IMR-90 (cell line): Measurements from ENCODE around the gene STX16. TPM values are rescaled to one million over a fixed set of nuclear protein-coding genes. Genes with fewer than 3 reads are reported as not detected.

Experiments
- ATAC-seq: fragments of 200-7000 bp; cut with Tn5 transposase; 2 replicates; pipeline ENCODE4 v1.9.1; 2020; ENCODE audit warnings: low read depth, mild to moderate bottlenecking, moderate library complexity
- BruUV-seq: library from RNA; stranded (reverse); fragments of 400-500 nt; replicated peaks from 2 replicates; lab custom pipeline; 2021; lab: Mats Ljungman, UMichigan
- CTCF ChIA-PET: fragments of 300-600 bp; formaldehyde crosslinking; extraction: SDS; loops from one replicate; lab custom pipeline; 2021; ENCODE audit warnings: antibody characterized with exemption; lab: Yijun Ruan, JAX
- POLR2A ChIA-PET: fragments of 300-600 bp; sonication (Branson Sonifier 250); formaldehyde crosslinking; loops from one replicate; lab custom pipeline; 2022; ENCODE audit warnings: antibody characterized with exemption; ENCODE audit not compliant: unreplicated experiment; lab: Charles Lee
- DNase-seq: peaks from one replicate; pipeline ENCODE4 v3.0.0; 2013
- H2AFZ ChIP-seq: replicated peaks from 2 replicates; pipeline ENCODE3; 2013; ENCODE audit warnings: low read length, mild to moderate bottlenecking; ENCODE audit not compliant: poor library complexity
- H2AK5ac ChIP-seq: 2 replicates; pipeline ENCODE4 v1.6.1; 2013; ENCODE audit warnings: low read depth, low read length, inconsistent platforms
- H2AK9ac ChIP-seq: replicated peaks from 2 replicates; pipeline ENCODE3; 2013; ENCODE audit warnings: mild to moderate bottlenecking, low read depth, low read length, moderate library complexity; ENCODE audit not compliant: poor library complexity
- H2BK120ac ChIP-seq: 2 replicates; pipeline ENCODE4 v1.6.1; 2013; ENCODE audit warnings: low read depth, low read length, inconsistent platforms
- H2BK15ac ChIP-seq: 3 replicates; pipeline ENCODE4 v1.6.1; 2013; ENCODE audit warnings: low read depth, low read length, inconsistent platforms
- H2BK20ac ChIP-seq: 2 replicates; pipeline ENCODE4 v1.6.1; 2013; ENCODE audit warnings: low read depth, mild to moderate bottlenecking, inconsistent platforms, low read length, moderate library complexity
- H2BK5ac ChIP-seq: 2 replicates; pipeline ENCODE4 v1.6.1; 2013; ENCODE audit warnings: mild to moderate bottlenecking, low read depth, low read length, inconsistent platforms; ENCODE audit not compliant: poor library complexity, severe bottlenecking
- H3K14ac ChIP-seq: replicated peaks from 2 replicates; pipeline ENCODE4 v1.6.1; 2013; ENCODE audit warnings: low read depth, low read length, inconsistent platforms
- H3K18ac ChIP-seq: 2 replicates; pipeline ENCODE4 v1.6.1; 2013; ENCODE audit warnings: low read depth, low read length, control low read depth
- H3K23ac ChIP-seq: 2 replicates; pipeline ENCODE4 v1.6.1; 2013; ENCODE audit warnings: low read depth, low read length, inconsistent platforms
- H3K27ac ChIP-seq: 2 replicates; pipeline ENCODE4 v1.5.1; 2013; ENCODE audit warnings: mild to moderate bottlenecking, control low read depth, low read length; ENCODE audit not compliant: insufficient read depth
- H3K27me3 ChIP-seq: 2 replicates; pipeline ENCODE4 v1.6.1; 2013; ENCODE audit warnings: low read length; ENCODE audit not compliant: control insufficient read depth, insufficient read depth
- H3K36me3 ChIP-seq: 2 replicates; pipeline ENCODE4 v1.6.1; 2013; ENCODE audit warnings: low read length, mixed read lengths; ENCODE audit not compliant: control insufficient read depth, insufficient read depth
- H3K4ac ChIP-seq: 2 replicates; pipeline ENCODE4 v1.6.1; 2013; ENCODE audit warnings: low read depth, low read length, inconsistent platforms
- H3K4me1 ChIP-seq: 2 replicates; pipeline ENCODE4 v1.6.1; 2013; ENCODE audit warnings: low read length, mixed read lengths; ENCODE audit not compliant: control insufficient read depth, insufficient read depth
- H3K4me2 ChIP-seq: 2 replicates; pipeline ENCODE4 v1.6.1; 2013; ENCODE audit warnings: low read depth, mild to moderate bottlenecking, control low read depth, low read length, moderate library complexity
- H3K4me3 ChIP-seq: 2 replicates; pipeline ENCODE4 v1.5.1; 2013; ENCODE audit warnings: low read depth, mild to moderate bottlenecking, control low read depth, low read length, moderate library complexity; ENCODE audit not compliant: insufficient read depth
- H3K56ac ChIP-seq: 2 replicates; pipeline ENCODE4 v1.6.1; 2013; ENCODE audit warnings: low read length, inconsistent platforms; ENCODE audit not compliant: insufficient read depth; ENCODE audit errors: extremely low read depth
- H3K79me1 ChIP-seq, 2 experiments: 2 replicates each; pipeline ENCODE4 v1.6.1; 2013; ENCODE audit warnings: low read length in 2 of 2, inconsistent platforms in 1 of 2, low read depth in 1 of 2
- H3K9ac ChIP-seq: 2 replicates; pipeline ENCODE4 v1.6.1; 2013; ENCODE audit warnings: low read depth, low read length, control low read depth
- H3K9me1 ChIP-seq: 2 replicates; pipeline ENCODE4 v1.6.1; 2013; ENCODE audit warnings: low read length, inconsistent platforms; ENCODE audit not compliant: insufficient read depth
- H3K9me3 ChIP-seq: 2 replicates; pipeline ENCODE4 v1.6.1; 2013; ENCODE audit warnings: low read length; ENCODE audit not compliant: control insufficient read depth, insufficient read depth
- H4K20me1 ChIP-seq: 2 replicates; pipeline ENCODE4 v1.6.1; 2013; ENCODE audit warnings: low read length, inconsistent platforms; ENCODE audit not compliant: insufficient read depth
- H4K5ac ChIP-seq: 2 replicates; pipeline ENCODE4 v1.6.1; 2013; ENCODE audit warnings: mild to moderate bottlenecking, low read depth, low read length, control low read depth
- H4K8ac ChIP-seq, 2 experiments: 2 replicates each; pipeline ENCODE4 v1.6.1; 2013; ENCODE audit warnings: low read depth in 2 of 2, low read length in 2 of 2, control low read depth in 1 of 2, inconsistent platforms in 1 of 2
- H4K91ac ChIP-seq: 2 replicates; pipeline ENCODE4 v1.6.1; 2013; ENCODE audit warnings: low read depth, low read length, inconsistent platforms; ENCODE audit not compliant: insufficient read depth
- BHLHE40 ChIP-seq: fragments of 150-350 bp; IDR thresholded peaks from 2 replicates; pipeline ENCODE4 v1.6.1; 2016; ENCODE audit warnings: mild to moderate bottlenecking, low read depth, low read length
- CEBPB ChIP-seq: IDR thresholded peaks from 2 replicates; pipeline ENCODE4 v1.6.1; 2012; ENCODE audit warnings: low read depth, low read length, improper control_type of control experiment
- CHD1 ChIP-seq: IDR thresholded peaks from 2 replicates; pipeline ENCODE4 v1.6.1; 2012; ENCODE audit warnings: low read depth, low read length, improper control_type of control experiment
- CTCF ChIP-seq: conservative IDR thresholded peaks from 2 replicates; pipeline ENCODE4 v1.5.1; 2012; ENCODE audit warnings: mild to moderate bottlenecking, low read depth, low read length, improper control_type of control experiment
- FOS ChIP-seq: fragments of 150-350 bp; IDR thresholded peaks from 2 replicates; pipeline ENCODE4 v1.6.1; 2016; ENCODE audit warnings: low read depth, low read length
- MAFK ChIP-seq: IDR thresholded peaks from 2 replicates; pipeline ENCODE4 v1.6.1; 2012; ENCODE audit warnings: low read depth, low read length, improper control_type of control experiment
- MAZ ChIP-seq: IDR thresholded peaks from 2 replicates; pipeline ENCODE4 v1.6.1; 2012; ENCODE audit warnings: low read depth, mild to moderate bottlenecking, low read length, improper control_type of control experiment, moderate library complexity, borderline replicate concordance
- MXI1 ChIP-seq: IDR thresholded peaks from 2 replicates; pipeline ENCODE4 v1.6.1; 2012; ENCODE audit warnings: low read depth, mild to moderate bottlenecking, low read length, moderate library complexity, borderline replicate concordance
- NFE2L2 ChIP-seq: fragments of 150-350 bp; IDR thresholded peaks from 2 replicates; pipeline ENCODE4 v1.6.1; 2016; ENCODE audit warnings: low read depth, mild to moderate bottlenecking, low read length
- RAD21 ChIP-seq: IDR thresholded peaks from 2 replicates; pipeline ENCODE4 v1.6.1; 2012; ENCODE audit warnings: low read length, improper control_type of control experiment
- RCOR1 ChIP-seq: IDR thresholded peaks from 2 replicates; pipeline ENCODE4 v1.6.1; 2012; ENCODE audit warnings: mild to moderate bottlenecking, low read length, improper control_type of control experiment; ENCODE audit not compliant: insufficient replicate concordance
- RFX5 ChIP-seq: IDR thresholded peaks from 2 replicates; pipeline ENCODE4 v1.8.0; 2012; ENCODE audit warnings: low read depth, mild to moderate bottlenecking, low read length, moderate library complexity
- USF2 ChIP-seq: fragments of 150-350 bp; IDR thresholded peaks from 2 replicates; pipeline ENCODE4 v1.6.1; 2017; ENCODE audit warnings: mild to moderate bottlenecking, antibody characterized with exemption, low read length, low read depth
- WGBS, 2 experiments: methylation state at CpG; one replicate each; pipeline versions ENCODE4 v1.1.5 to v1.1.7; 2013; ENCODE audit warnings: missing lambda C conversion rate in 2 of 2; ENCODE audit not compliant: insufficient read length in 1 of 2; ENCODE audit errors: extremely low coverage in 2 of 2; 5-methylcytosine and 5-hydroxymethylcytosine counted together
- dilution Hi-C: fragments of 300-500 bp; cut with HindIII; formaldehyde crosslinking; loops from one replicate; pipeline ENCODE4 v1.14.3; 2018; ENCODE audit warnings: low sequenced_read_pairs; ENCODE audit not compliant: unreplicated experiment
- in situ Hi-C: fragments of 300-500 bp; cut with MboI; formaldehyde crosslinking; loops from 3 replicates; pipeline ENCODE4 v1.14.3; 2019; ENCODE audit warnings: low sequenced_read_pairs, inconsistent platforms, mixed read lengths
- intact Hi-C: fragments of 100-400 bp; cut with micrococcal nuclease; formaldehyde crosslinking; loops from 2 replicates; pipeline ENCODE4 v1.10.0; 2022
- polyA plus RNA-seq, 3 experiments: library from polyadenylated mRNA; depleted of rRNA; stranded (reverse); fragments of >200 nt; gene quantifications; 2 replicates each; pipeline ENCODE4 v1.2.3, GENCODE V29; 2012; ENCODE audit warnings: low replicate concordance in 1 of 3
- total RNA-seq: library from RNA; depleted of rRNA; stranded (reverse); fragments of >200 nt; gene quantifications from 2 replicates; pipeline ENCODE4 v1.2.3, GENCODE V29; 2012

The STX16 gene
- total and polyA plus RNA-seq, 2 of the 4 experiments (the other 2 are of a cell fraction) = 26.9 to 58.2 TPM

- DNase-seq = peak; percentile 97
- peak overlapping the region; percentile 83 for H2AK9ac ChIP-seq
- peak overlapping the region; percentile 53; the same call in 1 of the 2 replicates for H3K56ac ChIP-seq
- H3K23ac ChIP-seq = peak overlapping the region; percentile 90
- H2AFZ ChIP-seq = peak overlapping the region; percentile 88
- H4K8ac ChIP-seq = peak overlapping the region; percentile 79 to 97
- no TSS peak for BruUV-seq
- no peak overlapping the region for H3K4me3 ChIP-seq
- no peaks in the 10 kb centered on the region for H3K9me3 ChIP-seq
- H3K27ac ChIP-seq = peak overlapping the region; percentile 83
- peak overlapping the region; percentile 96 for H3K14ac ChIP-seq
- intact Hi-C loops (no loop called here), in situ Hi-C loops (no loop called here), dilution Hi-C loops (no loop called here)
- peak overlapping the region; percentile 100 for H2AK5ac ChIP-seq
- H3K9ac ChIP-seq = peak overlapping the region; percentile 3; the same call in 1 of the 2 replicates
- peak overlapping the region; percentile 99 for H2BK15ac ChIP-seq
- 50% methylated on average over 9 of the region's 29 CpGs; no CpG with 5 or more reads in 1 of the 2 experiments for WGBS, 2 experiments
- H3K9me1 ChIP-seq = peaks cover 35% of the 10 kb centered on the region
- H3K36me3 ChIP-seq = no peaks in the 10 kb centered on the region
- ChIA-PET CTCF (interaction anchor here (1.2 kb wide), 1 partner anchor 27 kb away, joined by 3 read pairs; the partner anchor contains the start of gene STX16), POLR2A (no interaction called here)
- H3K18ac ChIP-seq = peak overlapping the region; percentile 86
- no peaks in the 10 kb centered on the region for H3K27me3 ChIP-seq
- ATAC-seq = peak; percentile 97
- peak overlapping the region; percentile 96 for H2BK5ac ChIP-seq
- peak overlapping the region; percentile 95 for H4K91ac ChIP-seq
- H2BK20ac ChIP-seq = peak overlapping the region; percentile 99
- H3K4me1 ChIP-seq = peaks cover 24% of the 10 kb centered on the region
- peak overlapping the region; percentile 100 for H3K4ac ChIP-seq
- H3K79me1 ChIP-seq = peaks cover 0 to 11% of the 10 kb centered on the region in 2 experiments; a peak in 2 of 4 replicates
- H2BK120ac ChIP-seq = peak overlapping the region; percentile 99
- no peaks in the 10 kb centered on the region for H4K20me1 ChIP-seq
- H3K4me2 ChIP-seq = peak overlapping the region; percentile 51
- H4K5ac ChIP-seq = peak overlapping the region; percentile 58
- TF ChIP-seq RCOR1 (no peak), BHLHE40 (peak; percentile 73; the same call in 1 of the 2 replicates), USF2 (no peak), FOS (peak; percentile 100), MAZ (peak; percentile 73; the same call in 1 of the 2 replicates), CHD1 (0 out of 2 replicates have a peak, but pooled peaks have one; percentile 80), RAD21 (peak; percentile 30; the same call in 1 of the 2 replicates), CTCF (no peak), CEBPB (no peak), NFE2L2 (peak; percentile 82), MAFK (0 out of 2 replicates have a peak, but pooled peaks have one; percentile 27), RFX5 (no peak), MXI1 (no peak)
Observed at GRCh38 chr20:58623579-58624473, 27.3 kb upstream of the STX16 start.
